ENCODE measurements around the gene SMAP1. TPM values are rescaled to one million over a fixed set of nuclear protein-coding genes. Genes with fewer than 3 reads are reported as not detected.
"Not testable (repeated sequence)": the region's sequence is repeated elsewhere in the genome, so short reads cannot be mapped to it uniquely, and the experiment has no call there.

Gene SMAP1
- total and polyA plus RNA-seq, 4 donors, result 32.5 to 67.8 (median 47.6) TPM

DNA sequence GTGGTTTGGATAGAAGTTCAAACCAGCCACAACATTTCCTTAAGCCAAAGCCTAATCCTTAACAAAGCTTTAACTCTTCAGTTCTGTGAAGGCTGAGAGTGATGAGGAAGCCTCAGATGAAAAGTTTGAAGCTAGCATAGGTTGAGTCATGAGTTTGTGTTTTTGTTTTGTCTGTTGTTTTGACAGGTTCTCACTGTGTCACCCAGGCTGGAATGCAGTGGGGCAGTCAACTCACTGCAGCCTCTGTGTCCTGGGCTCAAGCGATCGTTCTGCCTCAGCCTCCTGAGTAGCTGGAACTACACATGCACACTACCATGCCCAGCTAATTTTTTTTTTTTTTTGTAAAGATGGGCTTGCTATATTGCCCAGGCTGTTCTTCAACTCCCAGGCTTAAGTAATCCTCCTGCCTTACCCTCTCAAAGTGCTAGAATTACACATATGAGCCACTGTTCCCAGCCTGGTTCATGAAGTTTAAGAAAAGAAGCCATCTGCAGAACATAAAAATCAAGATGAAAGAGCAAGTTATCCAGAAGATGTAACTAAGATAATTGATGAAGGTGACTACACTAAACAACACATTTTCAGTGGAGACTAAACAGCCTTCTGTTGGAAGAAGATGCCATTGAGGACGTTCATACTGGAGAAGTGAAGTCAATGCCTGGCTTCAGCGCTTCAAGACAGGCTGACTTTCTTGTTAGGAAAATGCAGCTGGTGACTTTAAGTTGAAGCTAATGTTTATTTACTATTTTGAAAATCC lies 96.2 kb downstream of the SMAP1 start:
- no peaks in the 10 kb centered on the region for H3K27me3 ChIP-seq (ENCODE audit: control insufficient read depth, insufficient read depth, low read length)
- no peaks in the 10 kb centered on the region for H3K4me1 ChIP-seq (ENCODE audit: control insufficient read depth, insufficient read depth, low read length)
- H3K36me3 ChIP-seq (ENCODE audit: control insufficient read depth, insufficient read depth, low read length), result no peaks in the 10 kb centered on the region
- H3K9me3 ChIP-seq (ENCODE audit: control insufficient read depth, insufficient read depth, low read length), result no peaks in the 10 kb centered on the region
- no peak overlapping the region for H3K4me3 ChIP-seq (ENCODE audit: low read depth, low read length)
- no peak for DNase-seq (ENCODE audit: low read depth in 4 of 6, low spot score in 6 of 6)
- WGBS (ENCODE audit: insufficient coverage), result 72% methylated on average over 2 of the region's 4 CpGs
- no peak overlapping the region for H3K27ac ChIP-seq (ENCODE audit: low read depth, low read length)

DNA sequence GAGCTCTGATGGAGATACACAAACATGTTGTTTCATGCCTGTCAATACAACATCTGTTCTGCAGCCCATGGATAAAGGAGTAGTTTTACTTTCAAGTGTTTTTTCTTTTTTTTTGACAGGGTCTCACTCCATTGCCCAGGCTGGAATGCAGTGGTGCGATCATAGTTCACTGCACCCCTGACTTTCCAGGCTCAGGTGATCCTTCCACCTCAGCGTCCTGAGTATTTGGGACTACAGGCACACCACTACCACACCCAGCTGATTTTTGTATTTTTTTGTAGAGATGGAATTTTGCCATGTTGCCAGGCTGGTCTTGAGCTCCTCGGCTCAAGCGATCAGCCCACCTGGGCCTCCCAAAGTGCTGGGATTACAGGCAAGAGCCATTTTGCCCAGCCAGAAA lies 97.0 kb downstream of the SMAP1 start:
- DNase-seq (ENCODE audit: low read depth in 4 of 6, low spot score in 6 of 6), result no peak
- H3K4me3 ChIP-seq (ENCODE audit: low read depth, low read length), result no peak overlapping the region
- WGBS (ENCODE audit: insufficient coverage), result no CpG with 5 or more reads among the region's 4 CpGs
- no peaks in the 10 kb centered on the region for H3K36me3 ChIP-seq (ENCODE audit: control insufficient read depth, insufficient read depth, low read length)
- H3K27ac ChIP-seq (ENCODE audit: low read depth, low read length), result no peak overlapping the region
- no peaks in the 10 kb centered on the region for H3K27me3 ChIP-seq (ENCODE audit: control insufficient read depth, insufficient read depth, low read length)
- no peaks in the 10 kb centered on the region for H3K4me1 ChIP-seq (ENCODE audit: control insufficient read depth, insufficient read depth, low read length)
- H3K9me3 ChIP-seq (ENCODE audit: control insufficient read depth, insufficient read depth, low read length), result no peaks in the 10 kb centered on the region

DNA sequence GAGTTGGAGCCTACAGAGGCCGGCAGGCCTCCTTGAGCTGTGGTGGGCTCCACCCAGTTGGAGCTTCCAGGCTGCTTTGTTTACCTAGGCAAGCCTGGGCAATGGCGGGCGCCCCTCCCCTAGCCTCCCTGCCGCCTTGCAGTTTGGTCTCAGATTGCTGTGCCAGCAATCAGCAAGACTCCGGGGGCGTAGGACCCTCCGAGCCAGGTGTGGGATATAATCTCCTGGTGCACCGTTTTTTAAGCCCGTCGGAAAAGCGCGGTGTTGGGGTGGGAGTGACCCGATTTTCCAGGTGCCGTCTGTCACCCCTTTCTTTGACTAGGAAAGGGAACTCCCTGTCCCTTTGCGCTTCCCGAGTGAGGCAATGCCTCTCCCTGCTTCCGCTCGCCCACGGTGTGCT lies 103.7 kb downstream of the SMAP1 start:
- not testable (repeated sequence) for H3K27me3 ChIP-seq (ENCODE audit: control insufficient read depth, insufficient read depth, low read length); H3K27ac ChIP-seq (ENCODE audit: low read depth, low read length); H3K4me3 ChIP-seq (ENCODE audit: low read depth, low read length); H3K9me3 ChIP-seq (ENCODE audit: control insufficient read depth, insufficient read depth, low read length); H3K4me1 ChIP-seq (ENCODE audit: control insufficient read depth, insufficient read depth, low read length); H3K36me3 ChIP-seq (ENCODE audit: control insufficient read depth, insufficient read depth, low read length); DNase-seq (ENCODE audit: low read depth in 4 of 6, low spot score in 6 of 6)
- WGBS (ENCODE audit: insufficient coverage), result over 99% methylated on average over 14 of the region's 19 CpGs

DNA sequence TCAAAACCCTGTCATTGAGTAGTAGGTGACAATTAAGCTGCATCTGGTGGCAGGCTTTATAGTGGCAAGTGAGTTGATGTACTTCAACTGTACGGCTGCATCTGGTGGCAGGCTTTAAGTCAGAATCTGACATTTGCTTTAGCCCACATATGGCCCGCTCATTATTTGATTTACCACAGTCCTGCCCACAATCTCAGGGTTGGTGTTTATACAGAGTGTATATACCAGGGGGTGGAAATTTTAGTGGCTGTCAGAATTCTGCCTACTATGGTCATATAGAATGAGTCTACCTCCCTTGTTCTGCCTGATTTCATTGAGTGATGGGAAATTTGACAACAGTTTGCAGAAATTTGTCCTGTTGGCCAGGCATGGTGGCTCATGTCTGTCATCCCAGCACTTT lies 112.3 kb downstream of the SMAP1 start:
- Histone ChIP-seq H3K27me3 (ENCODE audit: control insufficient read depth, insufficient read depth, low read length) (no peaks in the 10 kb centered on the region), H3K4me1 (ENCODE audit: control insufficient read depth, insufficient read depth, low read length) (no peaks in the 10 kb centered on the region), H3K9me3 (ENCODE audit: control insufficient read depth, insufficient read depth, low read length) (no peaks in the 10 kb centered on the region), H3K27ac (ENCODE audit: low read depth, low read length) (no peak overlapping the region), H3K36me3 (ENCODE audit: control insufficient read depth, insufficient read depth, low read length) (no peaks in the 10 kb centered on the region), H3K4me3 (ENCODE audit: low read depth, low read length) (no peak overlapping the region)
- no peak for DNase-seq (ENCODE audit: low read depth in 4 of 6, low spot score in 6 of 6)
- 100% methylated on average over 1 of the region's 2 CpGs for WGBS (ENCODE audit: insufficient coverage)

DNA sequence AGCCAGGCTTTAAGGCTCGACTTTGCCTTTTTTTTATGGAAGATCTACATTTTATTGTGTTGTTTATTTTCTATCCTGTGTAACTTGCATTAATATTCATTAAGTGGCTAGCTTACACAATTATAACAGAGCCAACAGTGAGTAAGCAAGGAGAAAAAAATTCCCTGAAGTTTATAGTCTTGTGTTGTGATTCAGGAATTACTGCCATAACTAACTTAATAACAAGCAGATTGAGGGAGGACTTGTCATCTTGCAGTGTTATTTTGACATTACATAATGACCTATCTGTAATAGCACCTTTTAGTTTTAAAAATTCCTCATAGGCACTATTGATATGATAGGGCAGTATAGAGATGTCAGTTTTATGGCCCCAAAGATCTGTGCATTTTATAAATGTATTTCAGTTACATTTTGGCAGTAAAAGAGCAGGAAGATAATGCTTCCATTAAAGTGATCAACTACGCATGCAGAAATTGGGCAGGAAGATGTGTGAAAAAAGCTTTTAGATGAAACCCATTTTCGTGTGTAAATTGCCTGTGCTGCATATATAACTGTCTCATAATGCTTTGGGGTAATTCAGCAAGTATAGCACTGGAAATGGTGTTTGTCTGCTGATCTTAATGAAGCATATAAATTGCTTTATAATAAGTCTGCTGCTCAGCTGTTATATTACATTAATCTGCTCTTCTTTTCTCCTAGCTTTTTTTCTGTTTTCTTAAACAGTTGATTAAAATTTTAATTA lies 123.0 kb downstream of the SMAP1 start:
- Histone ChIP-seq H3K27ac (ENCODE audit: low read depth, low read length) (no peak overlapping the region), H3K27me3 (ENCODE audit: control insufficient read depth, insufficient read depth, low read length) (no peaks in the 10 kb centered on the region), H3K4me3 (ENCODE audit: low read depth, low read length) (no peak overlapping the region), H3K9me3 (ENCODE audit: control insufficient read depth, insufficient read depth, low read length) (no peaks in the 10 kb centered on the region), H3K4me1 (ENCODE audit: control insufficient read depth, insufficient read depth, low read length) (no peaks in the 10 kb centered on the region), H3K36me3 (ENCODE audit: control insufficient read depth, insufficient read depth, low read length) (peaks cover 4% of the 10 kb centered on the region)
- DNase-seq (ENCODE audit: low read depth in 4 of 6, low spot score in 6 of 6), result peak in 1 of 6 donors; percentile 95
- WGBS (ENCODE audit: insufficient coverage), result no CpG with 5 or more reads among the region's 3 CpGs

DNA sequence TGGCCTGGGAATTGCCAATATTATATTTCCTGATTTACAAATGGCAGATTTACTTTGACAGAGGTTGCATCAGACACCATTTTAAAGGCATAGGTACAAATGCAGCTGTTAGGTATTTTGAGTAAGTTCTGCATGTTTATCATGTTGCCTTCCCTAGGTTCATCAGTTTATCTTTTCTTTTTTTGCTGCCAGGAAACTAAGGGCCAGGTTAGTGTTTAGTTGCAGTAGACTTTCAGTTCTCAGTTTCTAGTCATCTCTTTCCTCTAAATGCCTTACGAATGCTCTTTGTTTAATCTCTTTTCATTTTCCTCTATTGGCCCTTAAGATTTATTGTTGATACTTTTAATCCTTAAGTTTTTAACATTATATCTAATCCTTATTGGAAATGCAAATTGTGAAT lies 129.9 kb downstream of the SMAP1 start:
- Histone ChIP-seq H3K4me3 (ENCODE audit: low read depth, low read length) (no peak overlapping the region), H3K36me3 (ENCODE audit: control insufficient read depth, insufficient read depth, low read length) (peaks cover 4% of the 10 kb centered on the region), H3K9me3 (ENCODE audit: control insufficient read depth, insufficient read depth, low read length) (no peaks in the 10 kb centered on the region), H3K27ac (ENCODE audit: low read depth, low read length) (no peak overlapping the region), H3K4me1 (ENCODE audit: control insufficient read depth, insufficient read depth, low read length) (no peaks in the 10 kb centered on the region), H3K27me3 (ENCODE audit: control insufficient read depth, insufficient read depth, low read length) (no peaks in the 10 kb centered on the region)
- WGBS (ENCODE audit: insufficient coverage), result no CpG with 5 or more reads among the region's 1 CpG
- no peak for DNase-seq (ENCODE audit: low read depth in 4 of 6, low spot score in 6 of 6)

DNA sequence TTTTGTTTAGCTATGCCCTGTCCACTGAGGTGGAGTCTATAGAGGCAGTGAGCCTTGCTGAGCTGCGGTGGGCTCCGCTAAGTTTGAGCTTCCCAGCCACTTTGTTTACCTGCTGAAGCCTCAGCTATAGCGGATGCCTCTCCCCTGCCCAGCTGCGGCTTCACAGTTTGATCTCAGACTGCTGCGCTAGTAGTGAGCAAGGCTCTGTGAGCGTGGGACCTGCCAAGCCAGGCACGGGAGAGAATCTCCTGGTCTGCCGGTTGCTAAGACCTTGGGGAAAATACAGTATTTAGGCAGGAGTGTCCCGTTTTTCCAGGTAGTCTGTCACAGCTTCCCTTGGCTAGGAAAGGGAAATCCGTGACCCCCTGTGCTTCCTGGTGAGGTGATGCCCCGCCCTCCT lies 138.4 kb downstream of the SMAP1 start:
- H3K36me3 ChIP-seq (ENCODE audit: control insufficient read depth, insufficient read depth, low read length), result peaks cover 7% of the 10 kb centered on the region
- DNase-seq (ENCODE audit: low read depth in 4 of 6, low spot score in 6 of 6), result no peak
- 97% methylated on average over 10 of the region's 11 CpGs for WGBS (ENCODE audit: insufficient coverage)
- peaks cover 2% of the 10 kb centered on the region for H3K9me3 ChIP-seq (ENCODE audit: control insufficient read depth, insufficient read depth, low read length)
- H3K27ac ChIP-seq (ENCODE audit: low read depth, low read length), result no peak overlapping the region
- no peaks in the 10 kb centered on the region for H3K27me3 ChIP-seq (ENCODE audit: control insufficient read depth, insufficient read depth, low read length)
- no peak overlapping the region for H3K4me3 ChIP-seq (ENCODE audit: low read depth, low read length)
- H3K4me1 ChIP-seq (ENCODE audit: control insufficient read depth, insufficient read depth, low read length), result no peaks in the 10 kb centered on the region

DNA sequence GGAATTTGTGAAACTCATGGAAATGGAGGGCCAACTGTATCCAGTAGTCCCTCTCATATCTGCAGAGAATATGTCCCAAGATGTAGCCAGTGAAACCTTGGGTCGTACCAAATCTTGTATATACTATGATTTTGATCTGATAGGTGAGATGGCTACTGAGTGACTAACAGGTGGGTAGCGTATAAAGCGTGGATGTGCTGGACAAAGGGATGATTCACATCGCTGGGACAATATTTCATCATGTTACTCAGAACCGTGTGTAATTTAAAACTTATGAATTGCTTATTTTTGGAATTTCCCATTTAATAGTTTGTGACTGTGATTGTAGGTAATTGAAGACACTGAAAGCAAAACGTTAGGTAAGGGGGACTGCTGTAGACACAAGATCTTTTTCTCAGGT lies 144.1 kb downstream of the SMAP1 start:
- H3K27ac ChIP-seq (ENCODE audit: low read depth, low read length), result no peak overlapping the region
- no peaks in the 10 kb centered on the region for H3K36me3 ChIP-seq (ENCODE audit: control insufficient read depth, insufficient read depth, low read length)
- no peaks in the 10 kb centered on the region for H3K9me3 ChIP-seq (ENCODE audit: control insufficient read depth, insufficient read depth, low read length)
- DNase-seq (ENCODE audit: low read depth in 4 of 6, low spot score in 6 of 6), result no peak
- H3K27me3 ChIP-seq (ENCODE audit: control insufficient read depth, insufficient read depth, low read length), result no peaks in the 10 kb centered on the region
- no peak overlapping the region for H3K4me3 ChIP-seq (ENCODE audit: low read depth, low read length)
- WGBS (ENCODE audit: insufficient coverage), result 94% methylated on average over 4 of the region's 6 CpGs
- no peaks in the 10 kb centered on the region for H3K4me1 ChIP-seq (ENCODE audit: control insufficient read depth, insufficient read depth, low read length)

DNA sequence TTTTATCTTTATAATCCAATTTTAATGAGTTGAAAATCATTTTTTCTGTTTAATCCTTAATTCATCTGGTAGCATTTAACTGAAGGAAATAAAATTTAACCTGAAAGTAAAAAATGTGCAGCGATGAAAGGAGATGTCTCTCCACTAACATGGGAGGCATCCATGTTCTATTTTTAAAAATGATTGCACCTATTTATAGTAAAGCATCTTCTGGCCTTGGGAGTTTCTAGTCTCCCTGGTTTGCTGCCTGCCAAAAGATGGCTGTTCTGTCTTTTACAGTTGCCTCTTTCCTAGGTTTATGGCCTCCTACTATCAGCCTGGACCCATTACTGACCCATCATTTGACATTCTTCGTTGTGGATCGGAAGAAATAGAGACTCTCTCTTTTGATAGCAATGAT lies 146.2 kb downstream of the SMAP1 start:
- no peak for DNase-seq (ENCODE audit: low read depth in 4 of 6, low spot score in 6 of 6)
- Histone ChIP-seq H3K9me3 (ENCODE audit: control insufficient read depth, insufficient read depth, low read length) (no peaks in the 10 kb centered on the region), H3K27me3 (ENCODE audit: control insufficient read depth, insufficient read depth, low read length) (no peaks in the 10 kb centered on the region), H3K4me1 (ENCODE audit: control insufficient read depth, insufficient read depth, low read length) (no peaks in the 10 kb centered on the region), H3K36me3 (ENCODE audit: control insufficient read depth, insufficient read depth, low read length) (no peaks in the 10 kb centered on the region), H3K27ac (ENCODE audit: low read depth, low read length) (no peak overlapping the region), H3K4me3 (ENCODE audit: low read depth, low read length) (no peak overlapping the region)
- no CpG with 5 or more reads among the region's 3 CpGs for WGBS (ENCODE audit: insufficient coverage)

DNA sequence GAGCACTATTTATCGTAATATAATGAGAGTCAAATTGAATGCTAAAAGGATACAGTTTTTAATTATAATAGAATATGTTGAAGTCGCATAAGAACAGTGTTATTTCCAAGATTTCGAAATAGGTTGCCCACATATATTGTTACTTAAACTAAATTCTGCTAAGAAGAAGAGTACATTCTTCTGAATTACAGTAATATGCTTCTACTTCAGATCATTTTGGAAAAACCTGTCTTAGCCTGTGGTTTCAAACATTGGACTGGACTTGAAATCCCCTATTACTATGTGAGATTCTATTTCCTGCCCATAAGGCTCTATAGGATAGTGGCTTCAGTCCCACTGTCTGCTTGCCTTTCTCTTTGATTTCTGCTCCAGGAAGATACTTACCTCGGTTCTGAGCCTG lies 152.0 kb downstream of the SMAP1 start:
- Histone ChIP-seq H3K4me3 (ENCODE audit: low read depth, low read length) (no peak overlapping the region), H3K4me1 (ENCODE audit: control insufficient read depth, insufficient read depth, low read length) (no peaks in the 10 kb centered on the region), H3K9me3 (ENCODE audit: control insufficient read depth, insufficient read depth, low read length) (no peaks in the 10 kb centered on the region), H3K27me3 (ENCODE audit: control insufficient read depth, insufficient read depth, low read length) (no peaks in the 10 kb centered on the region), H3K36me3 (ENCODE audit: control insufficient read depth, insufficient read depth, low read length) (no peaks in the 10 kb centered on the region), H3K27ac (ENCODE audit: low read depth, low read length) (no peak overlapping the region)
- no peak for DNase-seq (ENCODE audit: low read depth in 4 of 6, low spot score in 6 of 6)
- WGBS (ENCODE audit: insufficient coverage), result no CpG with 5 or more reads among the region's 4 CpGs
